Measurements from ENCODE around the gene GNG7.

GRCh38 chr19:2670217-2670616, 32.3 kb downstream of the GNG7 start:
- TF ChIP-seq CTCF (IDR thresholded peaks at IDR 0.05) (no peak), CREB1 (CRISPR knock-in tag; IDR thresholded peaks at IDR 0.05) (no peak), ZNF416 (CRISPR knock-in tag; IDR thresholded peaks at IDR 0.05) (no peak), ZNF232 (CRISPR knock-in tag; IDR thresholded peaks at IDR 0.05) (no peak), ZNF512 (CRISPR knock-in tag; IDR thresholded peaks at IDR 0.05; ENCODE audit: borderline replicate concordance) (no peak), ELF4 (CRISPR knock-in tag; IDR thresholded peaks at IDR 0.05; ENCODE audit: low read depth) (no peak), CBFB (CRISPR knock-in tag; IDR thresholded peaks at IDR 0.05; ENCODE audit: low read depth) (no peak), TEAD4 (CRISPR knock-in tag; IDR thresholded peaks at IDR 0.05) (no peak), FOXK1 (CRISPR knock-in tag; IDR thresholded peaks at IDR 0.05) (no peak), MAX (CRISPR knock-in tag; IDR thresholded peaks at IDR 0.05) (no peak), GRHL2 (CRISPR knock-in tag; IDR thresholded peaks at IDR 0.05; ENCODE audit: insufficient replicate concordance, severe bottlenecking) (no peak), PRDM15 (CRISPR knock-in tag; IDR thresholded peaks at IDR 0.05) (no peak), IRF2 (CRISPR knock-in tag; IDR thresholded peaks at IDR 0.05; ENCODE audit: borderline replicate concordance, low read depth) (no peak)

All from WTC11 (cell line).